Gastrocnemius medialis (tissue), 4 donors: ENCODE results near the gene OR2A2. TPM values are rescaled to one million over a fixed set of nuclear protein-coding genes. Genes with fewer than 3 reads are reported as not detected.

Source experiments
- ATAC-seq, 2 donors: fragments of 150-250 bp; one replicate each; pipeline ENCODE4 v1.9.1; 2016
- DNase-seq, 2 donors: peaks; one replicate each; pipeline ENCODE4 v3.0.0-alpha.2; 2019
- H3K27ac ChIP-seq, 4 donors: fragments of 200-600 bp; sonication (generic); 1 replicate in 1 of 4; 2 replicates in 3 of 4; pipeline ENCODE4 v1.5.1; 2016 to 2018; ENCODE audit warnings: mild to moderate bottlenecking in 2 of 4, moderate library complexity in 1 of 4
- H3K27me3 ChIP-seq, 3 donors: fragments of 200-600 bp; sonication (generic) in 2 of 3; 1 replicate in 1 of 3; 2 replicates in 2 of 3; pipeline versions ENCODE4 v1.5.1 to v1.6.0; 2016 to 2019; ENCODE audit warnings: mild to moderate bottlenecking in 1 of 3, moderate library complexity in 1 of 3
- H3K36me3 ChIP-seq, 2 donors: fragments of 200-600 bp; sonication (generic) in 1 of 2; one replicate each; pipeline ENCODE4 v1.5.1; 2017 to 2018
- H3K4me1 ChIP-seq, 2 donors: fragments of 200-600 bp; sonication (generic) in 1 of 2; one replicate each; pipeline ENCODE4 v1.5.1; 2016 to 2017; ENCODE audit warnings: mild to moderate bottlenecking in 2 of 2
- H3K4me3 ChIP-seq, 4 donors: fragments of 200-600 bp; sonication (generic) in 3 of 4; 1 replicate in 1 of 4; 2 replicates in 3 of 4; pipeline ENCODE4 v1.5.1; 2016 to 2019; ENCODE audit warnings: mild to moderate bottlenecking in 2 of 4
- H3K9me3 ChIP-seq, 3 donors: fragments of 200-600 bp; sonication (generic) in 2 of 3; 1 replicate in 1 of 3; 2 replicates in 2 of 3; pipeline ENCODE4 v1.5.1; 2016 to 2019
- POLR2A ChIP-seq, 2 donors: fragments of 450-650 bp; IDR thresholded peaks; one replicate each; pipeline ENCODE4 v1.6.1; 2017; ENCODE audit warnings: antibody characterized with exemption in 2 of 2, mild to moderate bottlenecking in 2 of 2, moderate library complexity in 2 of 2
- in situ Hi-C, 4 donors: fragments of 200-750 bp; cut with MboI; loops; one replicate each; pipeline versions ENCODE4 v1.15.0 to v1.8.0; 2017; ENCODE audit warnings: low sequenced_read_pairs in 4 of 4
- intact Hi-C: fragments of 100-400 bp; cut with DNase I; formaldehyde crosslinking; loops from one replicate; pipeline ENCODE4 v1.15.1; 2023; ENCODE audit warnings: low total_unique reads
- total RNA-seq, 4 donors: library from RNA; depleted of rRNA; stranded (reverse); fragments of >200 nt; gene quantifications; one replicate each; pipeline versions ENCODE4 v1.1.0 to v1.2.3, GENCODE V29; 2016
- TF ChIP-seq, protein P1 (sequence below), 5 experiments: fragments of 450-650 bp in 3 of 5; fragments of 200-600 bp in 2 of 5; sonication (generic) in 2 of 5; IDR thresholded peaks in 4 of 5; conservative IDR thresholded peaks in 1 of 5; 1 replicate in 4 of 5; 2 replicates in 1 of 5; pipeline ENCODE4 v1.5.1; 2016 to 2019; ENCODE audit warnings: antibody characterized with exemption in 5 of 5, mild to moderate bottlenecking in 3 of 5, moderate library complexity in 3 of 5

The OR2A2 gene, protein sequence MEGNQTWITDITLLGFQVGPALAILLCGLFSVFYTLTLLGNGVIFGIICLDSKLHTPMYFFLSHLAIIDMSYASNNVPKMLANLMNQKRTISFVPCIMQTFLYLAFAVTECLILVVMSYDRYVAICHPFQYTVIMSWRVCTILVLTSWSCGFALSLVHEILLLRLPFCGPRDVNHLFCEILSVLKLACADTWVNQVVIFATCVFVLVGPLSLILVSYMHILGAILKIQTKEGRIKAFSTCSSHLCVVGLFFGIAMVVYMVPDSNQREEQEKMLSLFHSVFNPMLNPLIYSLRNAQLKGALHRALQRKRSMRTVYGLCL
- total RNA-seq = not detected

DNA sequence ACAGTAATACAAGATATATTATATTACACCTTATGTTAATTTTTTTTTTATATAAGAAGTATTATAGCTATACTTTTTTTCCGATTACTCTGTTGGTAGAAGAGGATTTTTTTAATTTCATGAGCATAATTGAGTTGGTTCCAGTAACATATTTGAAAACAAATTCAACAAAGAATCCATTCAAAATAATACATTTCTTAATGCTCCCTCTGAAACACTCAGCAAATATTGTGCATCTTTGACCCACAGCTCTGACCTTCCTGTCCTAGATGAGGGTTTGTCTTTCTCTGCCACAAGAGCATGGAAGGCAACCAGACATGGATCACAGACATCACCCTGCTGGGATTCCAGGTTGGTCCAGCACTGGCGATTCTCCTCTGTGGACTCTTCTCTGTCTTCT lies at the start of gene OR2A2:
Gene OR2A2, plus strand, starts transcription at position 301 of the 400 bp plus-strand sequence. Its CDS starts 0 bp downstream, at position 301.
- ATAC-seq (no peak), DNase-seq (no peak)
- Histone ChIP-seq H3K9me3 (no peaks in the 10 kb centered on the region), H3K4me1 (no peaks in the 10 kb centered on the region), H3K4me3 (no peak within 1 kb of the TSS), H3K27me3 (no peaks in the 10 kb centered on the region), H3K36me3 (no peaks in the 10 kb centered on the region), H3K27ac (no peak within 1 kb of the TSS)
- TF ChIP-seq POLR2A (IDR thresholded peaks at IDR 0.05) = no peak
- TF ChIP-seq, protein P1, sequence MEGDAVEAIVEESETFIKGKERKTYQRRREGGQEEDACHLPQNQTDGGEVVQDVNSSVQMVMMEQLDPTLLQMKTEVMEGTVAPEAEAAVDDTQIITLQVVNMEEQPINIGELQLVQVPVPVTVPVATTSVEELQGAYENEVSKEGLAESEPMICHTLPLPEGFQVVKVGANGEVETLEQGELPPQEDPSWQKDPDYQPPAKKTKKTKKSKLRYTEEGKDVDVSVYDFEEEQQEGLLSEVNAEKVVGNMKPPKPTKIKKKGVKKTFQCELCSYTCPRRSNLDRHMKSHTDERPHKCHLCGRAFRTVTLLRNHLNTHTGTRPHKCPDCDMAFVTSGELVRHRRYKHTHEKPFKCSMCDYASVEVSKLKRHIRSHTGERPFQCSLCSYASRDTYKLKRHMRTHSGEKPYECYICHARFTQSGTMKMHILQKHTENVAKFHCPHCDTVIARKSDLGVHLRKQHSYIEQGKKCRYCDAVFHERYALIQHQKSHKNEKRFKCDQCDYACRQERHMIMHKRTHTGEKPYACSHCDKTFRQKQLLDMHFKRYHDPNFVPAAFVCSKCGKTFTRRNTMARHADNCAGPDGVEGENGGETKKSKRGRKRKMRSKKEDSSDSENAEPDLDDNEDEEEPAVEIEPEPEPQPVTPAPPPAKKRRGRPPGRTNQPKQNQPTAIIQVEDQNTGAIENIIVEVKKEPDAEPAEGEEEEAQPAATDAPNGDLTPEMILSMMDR (IDR thresholded peaks at IDR 0.05 in 4 of 5, conservative IDR thresholded peaks at IDR 0.05 in 1 of 5) = no peak
- intact Hi-C loops (no loop called here), in situ Hi-C loops (no loop called here)

DNA sequence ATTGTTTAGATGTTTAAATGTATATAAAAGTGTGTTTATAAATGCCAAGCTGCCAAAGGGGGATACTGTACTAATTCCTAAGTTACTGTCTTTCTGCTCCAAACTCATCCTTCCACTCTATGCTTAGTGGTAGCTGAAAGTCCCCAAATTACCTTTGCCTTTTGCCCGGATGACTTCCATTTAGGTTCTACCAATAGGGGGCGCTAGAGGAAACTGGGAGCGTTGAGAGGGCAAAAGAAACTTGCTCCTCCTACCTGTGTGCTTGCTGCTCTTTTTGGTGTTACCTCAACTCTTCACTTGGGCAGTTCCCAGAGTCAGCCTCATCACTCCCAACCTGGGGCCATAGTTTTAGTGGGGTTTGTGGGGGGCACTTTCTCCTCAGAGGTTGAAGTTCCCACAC lies 45.7 kb upstream of the OR2A2 start:
- Histone ChIP-seq H3K36me3 (no peaks in the 10 kb centered on the region), H3K27me3 (no peaks in the 10 kb centered on the region), H3K4me3 (no peak overlapping the region), H3K27ac (no peak overlapping the region), H3K4me1 (no peaks in the 10 kb centered on the region), H3K9me3 (no peaks in the 10 kb centered on the region)
- ATAC-seq (no peak), DNase-seq (no peak)
- in situ Hi-C loops (no loop called here), intact Hi-C loops (no loop called here)
- TF ChIP-seq POLR2A (IDR thresholded peaks at IDR 0.05) = no peak
- TF ChIP-seq, protein P1 (IDR thresholded peaks at IDR 0.05 in 4 of 5, conservative IDR thresholded peaks at IDR 0.05 in 1 of 5) = no peak

DNA sequence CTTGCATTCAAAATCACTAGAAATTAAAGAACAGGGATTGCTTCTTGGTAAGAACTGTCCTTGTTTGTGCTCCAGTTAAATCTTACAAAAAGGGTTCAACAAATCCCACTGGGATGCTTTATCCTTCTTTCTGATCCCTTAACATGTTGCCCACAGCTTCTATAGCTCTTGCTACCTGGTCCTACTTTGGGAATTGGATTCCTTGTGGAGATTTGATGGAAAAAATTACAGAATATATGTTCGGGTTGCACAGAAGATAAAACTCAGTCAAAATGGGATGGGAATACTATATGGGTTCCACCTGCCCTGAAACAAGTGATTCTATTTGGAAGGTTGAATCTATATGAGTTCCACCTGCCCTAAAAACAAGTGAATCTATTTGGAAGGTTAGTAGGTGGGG lies 39.9 kb upstream of the OR2A2 start, which contains the start of gene OR2A25:
Gene OR2A25, plus strand, starts transcription at position 301 of the 400 bp plus-strand sequence. CDS start 4,409 bp downstream, outside the sequence.
- H3K4me3 ChIP-seq = no peak within 1 kb of the TSS
- no peak for DNase-seq
- in situ Hi-C loops (no loop called here), intact Hi-C loops (no loop called here)
- TF ChIP-seq, protein P1 (IDR thresholded peaks at IDR 0.05 in 4 of 5, conservative IDR thresholded peaks at IDR 0.05 in 1 of 5) = no peak
- no peak for TF ChIP-seq POLR2A (IDR thresholded peaks at IDR 0.05)
- H3K4me1 ChIP-seq = no peaks in the 10 kb centered on the region
- ATAC-seq = no peak
- H3K27ac ChIP-seq = no peak within 1 kb of the TSS
- no peaks in the 10 kb centered on the region for H3K9me3 ChIP-seq
- H3K36me3 ChIP-seq = no peaks in the 10 kb centered on the region
- no peaks in the 10 kb centered on the region for H3K27me3 ChIP-seq

DNA sequence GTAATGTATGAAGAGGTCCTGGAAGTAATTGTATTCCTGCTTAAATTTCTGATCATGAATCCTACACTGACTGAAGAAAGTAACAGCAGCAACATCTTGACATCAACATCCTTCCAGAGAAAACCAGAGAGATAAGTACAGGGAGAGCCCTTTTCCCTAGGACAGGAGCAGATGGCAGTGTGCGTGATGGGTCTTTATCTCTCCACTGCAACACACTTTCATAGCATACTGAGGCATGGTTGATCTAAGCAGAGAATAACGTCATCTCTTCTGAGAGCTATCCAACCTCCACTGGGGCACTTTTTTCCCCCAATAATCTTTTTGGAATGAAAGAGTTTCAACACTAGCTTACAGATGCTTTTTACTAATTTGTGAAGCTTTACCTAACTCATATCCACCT lies 39.4 kb upstream of the OR2A2 start:
- Histone ChIP-seq H3K36me3 (no peaks in the 10 kb centered on the region), H3K27me3 (no peaks in the 10 kb centered on the region), H3K4me3 (no peak overlapping the region), H3K4me1 (no peaks in the 10 kb centered on the region), H3K27ac (no peak overlapping the region), H3K9me3 (no peaks in the 10 kb centered on the region)
- DNase-seq (no peak), ATAC-seq (no peak)
- TF ChIP-seq, protein P1 (IDR thresholded peaks at IDR 0.05 in 4 of 5, conservative IDR thresholded peaks at IDR 0.05 in 1 of 5) = no peak
- TF ChIP-seq POLR2A (IDR thresholded peaks at IDR 0.05) = no peak
- intact Hi-C loops = no loop called here
- in situ Hi-C loops = no loop called here
